Stimulated activated CD4-positive, alpha-beta T cell treated with anti-CD3 and anti-CD28 coated beads, TNF-alpha, amount 100 ng/mL, for 24 hours (primary cell): ENCODE results near the gene TOB1.
"Not testable (repeated sequence)": the region's sequence is repeated elsewhere in the genome, so short reads cannot be mapped to it uniquely, and the experiment has no call there.

Experiments
- DNase-seq, 3 experiments: peaks; one replicate each; pipeline ENCODE4 v3.0.0-alpha.2; 2020; ENCODE audit warnings: low read depth in 3 of 3

The TOB1 gene

GRCh38 chr17:50868602-50869001 lies 2.4 kb upstream of the TOB1 start:
- no peak for DNase-seq

- DNase-seq, result no peak
Measured at GRCh38 chr17:50868140-50868438, 1.9 kb upstream of the TOB1 start.

GRCh38 chr17:50867363-50868139 lies 1.4 kb upstream of the TOB1 start:
- DNase-seq, result peak; percentile 71 to 82 (median 72)

GRCh38 chr17:50866950-50867362 lies 802 bp upstream of the TOB1 start:
- peak; percentile 30 to 47 (median 35) for DNase-seq

DNA sequence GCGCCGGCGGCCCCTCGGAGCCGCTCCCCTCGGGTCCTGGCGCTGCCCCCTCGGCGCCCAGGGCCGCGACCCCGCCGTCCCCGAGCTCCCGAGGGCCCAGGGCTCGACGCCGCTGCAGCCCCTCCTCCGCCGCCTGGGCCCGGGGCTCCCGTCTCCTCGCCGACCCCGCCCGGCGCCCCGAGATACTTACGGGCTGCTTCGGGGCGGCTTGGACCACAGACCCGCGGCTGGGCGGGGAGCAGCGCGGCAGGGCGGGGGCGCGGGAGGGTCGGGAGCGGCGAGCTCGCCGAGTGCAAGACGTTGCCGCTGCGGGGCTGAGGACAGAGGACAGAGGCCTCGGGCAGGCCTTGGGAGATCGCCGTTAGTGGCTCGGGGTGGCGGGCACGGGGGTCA lies 290 bp downstream of the TOB1 start:
- no peak for DNase-seq

DNA sequence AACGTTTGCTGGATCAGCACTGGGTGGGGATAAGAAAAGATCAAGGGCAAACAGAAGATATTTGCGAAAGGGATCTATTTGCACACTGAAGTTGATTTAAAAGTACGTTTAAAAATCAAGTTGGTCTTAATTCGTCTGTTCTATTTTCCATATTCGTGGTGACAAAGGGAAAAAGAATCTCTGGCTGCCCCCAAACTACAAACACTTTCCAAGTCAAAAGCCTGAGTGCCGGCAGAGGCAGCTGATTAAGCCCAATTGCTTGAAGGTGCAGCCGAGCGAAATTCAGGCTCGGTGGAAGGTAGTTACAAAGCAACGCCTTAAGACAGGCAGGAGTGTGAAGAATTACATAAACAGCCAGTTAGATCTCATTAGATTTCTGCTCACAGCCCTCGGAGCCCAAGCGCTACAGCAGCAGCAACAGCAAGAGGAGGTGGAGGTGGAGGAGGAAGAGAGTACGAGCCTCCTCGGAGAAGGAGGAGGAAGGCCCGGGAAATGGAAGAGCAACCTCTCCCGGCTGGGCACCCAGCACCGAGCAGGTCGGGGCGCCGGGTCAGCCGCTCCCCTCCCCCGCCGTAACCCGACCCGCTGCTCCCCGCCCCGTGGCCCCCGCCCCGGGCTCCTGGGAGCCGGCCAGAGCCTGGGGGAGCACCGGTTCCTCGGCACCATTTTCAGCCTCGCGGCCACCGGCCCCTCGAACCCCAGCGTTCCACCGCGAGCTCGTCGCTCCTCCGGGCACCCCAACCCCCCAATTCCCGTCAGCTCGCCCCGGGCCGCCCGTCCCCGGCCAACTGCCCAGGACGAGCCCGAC lies 890 bp downstream of the TOB1 start:
- DNase-seq, result peak in 2 of 3 experiments; percentile 19 to 32

DNA sequence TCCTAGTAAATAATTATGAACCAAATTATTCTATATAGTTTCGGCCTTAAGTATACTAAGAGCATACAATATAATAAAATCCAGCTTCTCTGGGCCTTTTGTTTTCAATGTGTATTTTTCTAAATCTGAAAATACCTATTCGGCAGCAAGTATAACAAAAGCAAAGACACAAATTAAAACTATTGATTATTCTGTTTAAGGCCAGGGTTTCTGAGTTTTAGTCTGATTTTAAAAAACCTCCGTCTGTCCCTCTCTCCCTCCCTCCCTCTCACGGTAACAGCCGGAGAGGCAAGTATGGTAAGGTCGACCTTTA lies 1.5 kb downstream of the TOB1 start:
- DNase-seq, result no peak

DNA sequence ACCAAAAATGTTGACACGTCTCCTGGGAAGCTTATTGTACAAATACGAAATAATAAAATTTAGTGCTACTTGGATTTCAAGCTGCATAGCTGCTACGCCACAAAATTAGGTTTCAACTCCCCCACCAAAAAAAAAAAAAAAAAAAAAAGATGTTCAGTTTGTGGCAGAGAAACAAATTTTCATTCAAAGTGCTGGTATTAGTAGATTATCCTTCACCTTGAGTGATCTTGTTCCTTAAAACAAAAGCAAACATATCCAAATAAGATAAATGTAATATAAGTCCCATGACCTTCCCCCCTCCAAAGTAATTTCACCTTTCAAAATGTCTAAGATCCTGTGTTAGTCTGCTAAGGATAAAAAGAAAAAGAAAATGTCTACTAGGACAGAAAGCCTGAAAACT lies 2.2 kb downstream of the TOB1 start:
- no peak for DNase-seq

DNA sequence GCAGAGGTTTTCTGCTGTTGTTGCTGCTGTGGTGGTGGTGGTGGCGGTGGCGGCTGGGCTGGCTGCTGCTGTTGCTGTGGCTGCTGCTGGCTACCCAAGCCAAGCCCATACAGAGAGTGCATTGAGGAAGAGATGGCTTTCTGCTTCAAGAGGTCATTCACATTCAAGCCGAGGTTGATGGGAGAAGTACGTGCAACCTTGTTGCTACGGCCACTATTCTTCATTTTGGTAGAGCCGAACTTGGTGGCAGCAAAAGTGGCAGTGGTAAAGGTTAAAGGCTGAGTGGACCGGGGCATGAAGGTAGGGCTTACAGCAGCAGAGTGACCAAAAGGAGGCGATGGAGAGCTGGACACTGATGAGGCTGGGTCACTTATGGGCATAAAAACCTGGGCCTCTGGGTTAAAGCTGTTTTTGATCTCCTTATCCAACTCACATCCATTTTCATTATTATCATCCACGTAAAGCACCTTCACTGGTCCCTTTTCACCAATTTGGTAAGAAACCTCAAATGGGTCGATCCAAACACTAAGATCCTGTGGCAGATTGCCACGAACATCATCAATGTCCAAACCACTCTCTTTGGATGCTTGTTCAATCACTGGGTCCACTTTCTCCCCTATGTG lies 2.8 kb downstream of the TOB1 start:
- DNase-seq, result peak in 1 of 3 experiments; percentile 39

DNA sequence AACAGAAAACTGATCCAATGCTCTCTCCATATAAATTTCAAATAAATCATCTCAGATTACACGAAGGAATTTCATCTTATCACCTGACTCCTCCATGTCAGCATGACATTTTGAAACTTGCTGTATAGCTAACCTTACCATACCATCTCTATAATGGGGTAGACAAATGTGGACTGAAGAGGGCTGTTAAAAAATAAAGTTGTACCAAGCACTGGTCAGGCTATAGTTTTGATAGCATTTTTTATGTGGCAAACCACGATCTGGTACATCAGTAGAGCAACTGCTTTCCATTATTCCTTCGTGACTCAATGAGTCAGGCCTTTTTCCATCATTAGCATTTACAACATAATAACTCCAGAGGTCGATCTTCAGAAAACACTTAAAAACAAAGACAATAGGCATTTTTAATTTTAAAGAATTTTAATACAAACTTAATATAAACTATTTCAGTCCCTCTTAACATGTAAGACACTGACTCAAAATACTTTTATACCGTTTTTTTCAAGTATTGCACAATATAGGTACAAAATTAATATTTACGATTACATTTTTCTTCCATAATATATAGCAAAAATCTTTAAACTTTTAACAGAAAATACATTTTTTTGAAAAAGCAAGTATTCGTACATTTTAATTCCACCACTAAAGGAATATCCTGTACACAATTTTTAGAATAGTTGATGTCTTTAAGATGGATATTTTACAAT lies 4.2 kb downstream of the TOB1 start:
- no peak for DNase-seq

- no peak for DNase-seq
Measured at GRCh38 chr17:50861334-50861676, 4.8 kb downstream of the TOB1 start.

DNA sequence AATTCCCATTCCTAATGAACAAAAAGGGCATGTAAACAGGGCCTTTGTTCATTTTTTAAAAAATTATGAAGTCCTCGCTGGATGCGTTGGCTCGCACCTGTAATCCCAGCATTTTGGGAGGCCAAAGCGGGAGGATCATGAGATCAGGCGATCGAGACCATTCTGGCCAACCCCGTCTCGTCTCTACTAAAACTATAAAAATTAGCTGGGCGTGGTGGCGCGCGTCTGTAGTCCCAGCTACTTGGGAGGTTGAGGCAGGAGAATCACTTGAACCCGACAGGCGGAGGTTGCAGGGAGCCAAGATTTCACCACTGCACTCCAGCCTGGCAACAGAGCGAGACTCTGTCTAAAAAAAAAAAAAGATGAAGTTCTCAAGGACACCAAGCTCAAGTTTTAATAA lies 6.4 kb downstream of the TOB1 start:
- not testable (repeated sequence) for DNase-seq

DNA sequence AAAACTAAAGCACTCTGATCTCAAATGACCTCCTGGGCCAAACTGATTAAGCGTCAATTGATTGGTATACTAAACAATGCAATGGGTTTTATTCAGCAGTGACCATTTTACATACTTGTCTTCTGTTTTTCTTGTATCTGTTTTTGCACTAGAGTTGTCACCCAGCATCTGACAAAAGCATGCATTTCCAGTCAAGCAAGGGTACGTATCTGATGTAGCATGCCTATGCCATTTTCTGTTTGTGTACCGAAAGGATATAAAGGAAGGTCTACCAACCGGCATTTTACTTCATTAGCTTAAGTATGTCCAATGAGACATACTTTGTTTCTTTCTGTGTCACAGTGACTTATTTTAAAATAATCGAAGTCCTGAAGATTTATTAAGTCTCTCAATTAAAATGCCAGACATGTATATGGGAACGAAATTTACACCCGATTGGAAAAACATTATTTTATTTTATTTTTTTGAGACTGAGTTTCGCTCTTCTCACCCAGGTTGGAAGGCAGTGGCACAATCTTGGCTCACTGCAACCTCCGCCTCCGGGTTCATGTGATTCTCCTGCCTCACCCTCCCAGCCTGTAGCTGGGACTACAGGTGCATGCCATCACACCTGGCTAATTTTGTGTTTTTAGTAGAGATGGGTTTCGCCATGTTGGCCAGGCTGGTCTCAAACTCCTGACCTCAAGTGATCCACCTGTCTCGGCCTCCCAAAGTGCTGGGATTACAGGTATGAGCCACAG lies 7.5 kb downstream of the TOB1 start:
- no peak for DNase-seq

DNA sequence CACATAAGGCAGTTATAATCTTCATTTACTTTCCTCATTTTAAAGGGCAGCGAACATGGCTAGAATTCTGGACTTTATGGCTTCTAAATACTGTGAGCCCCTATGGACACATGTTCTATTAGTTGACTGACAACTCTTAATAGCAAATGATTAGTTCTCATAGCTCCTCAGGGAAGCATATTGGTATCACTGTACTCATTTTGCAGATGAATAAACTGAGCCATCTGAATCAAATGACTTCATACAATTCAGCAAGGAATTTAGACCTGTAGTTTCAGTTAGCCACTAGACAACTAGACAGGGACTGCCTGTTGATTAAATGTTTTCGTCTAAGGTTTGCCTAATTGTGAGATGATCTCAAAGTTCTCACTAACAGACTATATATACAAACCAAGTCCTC lies 9.7 kb downstream of the TOB1 start:
- DNase-seq, result no peak

DNA sequence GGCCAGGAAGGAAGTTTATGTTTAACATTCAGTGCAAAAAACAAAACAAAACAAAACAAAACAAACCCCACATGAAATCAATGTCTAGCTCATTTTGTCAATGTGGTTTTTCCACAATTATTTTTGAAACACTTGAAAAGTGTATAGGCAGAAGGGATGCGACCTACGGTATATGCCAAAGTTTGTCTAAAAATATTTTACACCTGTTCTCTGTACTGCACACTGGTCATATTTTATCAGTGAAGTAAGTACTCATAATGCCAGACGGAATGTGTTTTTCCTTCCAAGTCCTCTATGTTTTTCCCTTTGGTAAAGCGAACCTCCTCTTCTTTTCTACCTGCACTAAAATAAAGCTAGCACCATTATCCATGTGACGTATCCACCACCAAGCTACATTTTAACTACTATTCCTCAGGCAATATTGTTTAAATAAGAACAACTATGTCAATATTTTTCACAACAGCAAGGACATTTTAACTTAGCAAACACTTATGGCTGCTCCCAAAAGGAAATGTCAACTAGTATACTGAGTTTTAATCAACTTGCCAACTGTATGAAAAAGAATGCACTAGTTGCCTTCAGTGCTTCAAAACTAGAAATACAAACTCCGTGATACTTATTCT lies 10.3 kb downstream of the TOB1 start:
- no peak for DNase-seq

GRCh38 chr17:50853781-50854180 lies 12.4 kb downstream of the TOB1 start:
- no peak for DNase-seq

DNA sequence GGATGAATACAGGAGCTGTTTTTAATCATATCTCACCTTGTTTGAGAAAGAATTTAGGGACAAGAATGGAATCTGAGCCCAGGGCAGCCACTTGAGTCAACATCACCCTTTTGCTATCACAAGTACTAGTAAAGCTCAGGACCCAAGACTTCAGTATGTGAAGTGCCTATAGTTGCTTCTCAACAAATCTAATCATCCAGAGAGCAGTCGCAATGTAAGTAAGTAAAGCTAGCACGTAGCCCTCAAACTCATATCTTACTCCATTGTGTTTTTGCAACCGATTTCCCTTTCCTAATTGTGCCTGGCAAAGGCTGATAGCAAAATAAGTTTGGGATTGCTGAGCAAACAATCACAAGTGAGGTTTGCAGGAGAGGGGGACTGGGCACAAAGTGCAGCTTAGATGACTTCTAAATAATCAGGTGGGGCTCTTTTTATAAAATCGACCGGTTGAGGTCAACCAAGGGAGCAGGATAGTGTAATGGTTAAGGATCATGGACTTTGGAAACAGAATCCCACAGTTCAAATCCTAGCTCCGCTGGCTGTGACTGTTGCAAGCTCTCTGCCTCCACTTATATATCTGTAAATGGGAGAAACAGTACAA lies 13.0 kb downstream of the TOB1 start:
- no peak for DNase-seq

GRCh38 chr17:50850640-50851039 lies 15.5 kb downstream of the TOB1 start:
- no peak for DNase-seq

DNA sequence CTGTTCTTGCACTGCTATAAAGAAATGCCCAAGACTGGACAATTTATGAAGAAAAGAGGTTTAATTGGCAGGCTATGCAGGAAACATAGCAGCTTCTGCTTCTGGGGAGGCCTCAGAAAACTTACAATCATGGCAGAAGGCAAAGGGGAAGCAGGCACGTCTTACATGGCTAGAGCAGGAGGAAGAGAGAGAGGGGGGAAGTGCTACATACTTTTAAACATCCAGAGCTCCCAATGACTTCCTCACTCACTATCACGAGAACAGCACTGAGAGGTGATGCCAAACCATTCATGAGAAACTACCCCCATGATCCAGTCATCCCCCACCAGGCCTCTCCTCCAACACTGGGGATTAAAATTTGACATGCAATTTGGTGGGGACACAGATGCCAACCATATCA lies 17.4 kb downstream of the TOB1 start:
- DNase-seq, result no peak

- DNase-seq, result no peak
Measured at GRCh38 chr17:50848039-50848438, 18.1 kb downstream of the TOB1 start.

- no peak for DNase-seq
Measured at GRCh38 chr17:50847566-50847965, 18.6 kb downstream of the TOB1 start.
